SK-N-SH (cell line): ENCODE results near the gene HHATL. TPM values are rescaled to one million over a fixed set of nuclear protein-coding genes. Genes with fewer than 3 reads are reported as not detected.

Source experiments
- CTCF ChIA-PET: fragments of 300-600, 350-600 bp; formaldehyde crosslinking; extraction: SDS; loops from one replicate; lab custom pipeline; 2021; lab: Yijun Ruan, JAX
- POLR2A ChIA-PET: fragments of 350-600 bp; sonication (Branson Sonifier 250); formaldehyde crosslinking; extraction: SDS; loops from one replicate; lab custom pipeline; 2020; ENCODE audit warnings: antibody characterized with exemption, inconsistent platforms; lab: Yijun Ruan, JAX
- DNase-seq: peaks from one replicate; pipeline ENCODE4 v3.0.0; 2012
- H2AFZ ChIP-seq: fragments of 200-600 bp; sonication (generic); 2 replicates; pipeline ENCODE4 v1.8.1; 2016; ENCODE audit warnings: antibody characterized with exemption, mild to moderate bottlenecking, low read depth
- H3F3A ChIP-seq: fragments of 200-600 bp; sonication (generic); replicated peaks from 2 replicates; pipeline ENCODE3; 2016; ENCODE audit warnings: antibody characterized with exemption, mild to moderate bottlenecking; ENCODE audit not compliant: insufficient read depth
- H3K27ac ChIP-seq, 2 experiments: fragments of 200-500 bp in 1 of 2; fragments of 200-600 bp in 1 of 2; sonication (Bioruptor generic) in 1 of 2; sonication (generic), shearing (Covaris generic) in 1 of 2; 2 replicates each; pipeline versions ENCODE4 v1.5.1 to v1.6.1; 2014 to 2016; ENCODE audit warnings: low read depth in 2 of 2, inconsistent platforms in 1 of 2, low read length in 1 of 2, mild to moderate bottlenecking in 1 of 2, mixed read lengths in 1 of 2
- H3K27me3 ChIP-seq: fragments of 200-600 bp; sonication (generic), shearing (Covaris generic); 2 replicates; pipeline ENCODE4 v1.6.1; 2016; ENCODE audit warnings: mixed run types; ENCODE audit not compliant: insufficient read depth
- H3K36me3 ChIP-seq, 2 experiments: fragments of 200-500 bp in 1 of 2; fragments of 200-600 bp in 1 of 2; sonication (Bioruptor generic) in 1 of 2; sonication (generic) in 1 of 2; replicated peaks in 1 of 2; 2 replicates each; pipeline versions ENCODE3 to v1.5.1; 2014 to 2016; ENCODE audit warnings: low read length in 1 of 2, mild to moderate bottlenecking in 1 of 2; ENCODE audit not compliant: insufficient read depth in 2 of 2, control insufficient read depth in 1 of 2
- H3K4me1 ChIP-seq, 2 experiments: fragments of 200-500 bp in 1 of 2; fragments of 200-600 bp in 1 of 2; sonication (Bioruptor generic) in 1 of 2; sonication (generic), shearing (Covaris generic) in 1 of 2; 2 replicates each; pipeline versions ENCODE4 v1.5.1 to v1.6.1; 2014 to 2016; ENCODE audit warnings: low read depth in 1 of 2, low read length in 1 of 2, mixed run types in 1 of 2; ENCODE audit not compliant: insufficient read depth in 2 of 2, control insufficient read depth in 1 of 2
- H3K4me2 ChIP-seq: fragments of 200-600 bp; sonication (generic), shearing (Covaris generic); 2 replicates; pipeline ENCODE4 v1.6.1; 2017; ENCODE audit warnings: mixed run types
- H3K4me3 ChIP-seq, 2 experiments: fragments of 200-500 bp in 1 of 2; fragments of 200-600 bp in 1 of 2; sonication (Bioruptor generic) in 1 of 2; sonication (generic), shearing (Covaris generic) in 1 of 2; 2 replicates each; pipeline versions ENCODE4 v1.5.1 to v1.8.1; 2014 to 2016; ENCODE audit warnings: low read depth in 2 of 2, inconsistent platforms in 1 of 2, low read length in 1 of 2, mild to moderate bottlenecking in 1 of 2, mixed read lengths in 1 of 2, moderate library complexity in 1 of 2
- H3K79me2 ChIP-seq: fragments of 200-600 bp; sonication (generic); 2 replicates; pipeline ENCODE4 v1.8.1; 2017; ENCODE audit warnings: mild to moderate bottlenecking; ENCODE audit not compliant: insufficient read depth
- H3K9ac ChIP-seq: fragments of 200-600 bp; sonication (generic); 2 replicates; pipeline ENCODE4 v1.6.1; 2017; ENCODE audit warnings: mixed run types
- H3K9me2 ChIP-seq: fragments of 200-600 bp; sonication (generic); 2 replicates; pipeline ENCODE4 v1.6.1; 2017; ENCODE audit warnings: mixed run types
- H3K9me3 ChIP-seq: fragments of 200-600 bp; sonication (generic); 2 replicates; pipeline ENCODE4 v1.6.1; 2017; ENCODE audit warnings: mixed run types, mild to moderate bottlenecking, moderate library complexity
- H4K20me1 ChIP-seq: fragments of 200-600 bp; sonication (generic); 2 replicates; pipeline ENCODE4 v1.6.1; 2017; ENCODE audit warnings: mild to moderate bottlenecking, mixed run types; ENCODE audit not compliant: insufficient read depth
- CTCF ChIP-seq: fragments of 200-600 bp; sonication (generic); IDR thresholded peaks from 2 replicates; pipeline ENCODE4 v1.6.1; 2017; ENCODE audit warnings: antibody characterized with exemption, mild to moderate bottlenecking, moderate library complexity
- ELF1 ChIP-seq: IDR thresholded peaks from 2 replicates; pipeline ENCODE4 v1.4.0; 2012
- IRF3 ChIP-seq: fragments of 150-350 bp; IDR thresholded peaks from 2 replicates; pipeline ENCODE4 v1.6.1; 2016; ENCODE audit warnings: mild to moderate bottlenecking, low read depth, low read length
- JUND ChIP-seq: IDR thresholded peaks from 2 replicates; pipeline ENCODE4 v1.4.0; 2012
- NRF1 ChIP-seq: IDR thresholded peaks from 2 replicates; pipeline ENCODE4 v1.6.1; 2012; ENCODE audit warnings: low read depth, mild to moderate bottlenecking, low read length
- RCOR1 ChIP-seq: fragments of 150-350 bp; IDR thresholded peaks from 2 replicates; pipeline ENCODE4 v1.6.1; 2017; ENCODE audit warnings: antibody characterized with exemption, low read length
- TAF1 ChIP-seq: IDR thresholded peaks from 2 replicates; pipeline ENCODE4 v1.6.1; 2012; ENCODE audit warnings: low read depth, mild to moderate bottlenecking, low read length, moderate library complexity, borderline replicate concordance
- TEAD4 ChIP-seq: IDR thresholded peaks from 2 replicates; pipeline ENCODE4 v1.4.0; 2012; ENCODE audit warnings: mild to moderate bottlenecking, borderline replicate concordance; ENCODE audit not compliant: insufficient read depth
- USF1 ChIP-seq: IDR thresholded peaks from 2 replicates; pipeline ENCODE4 v1.4.0; 2012; ENCODE audit warnings: low read depth, borderline replicate concordance
- WGBS: methylation state at CpG from one replicate; pipeline ENCODE4 v1.1.6; 2017; ENCODE audit warnings: low lambda C conversion rate; 5-methylcytosine and 5-hydroxymethylcytosine counted together
- polyA plus RNA-seq, 3 experiments: library from polyadenylated mRNA; depleted of rRNA; stranded (reverse); fragments of >200 nt; gene quantifications; 2 replicates each; pipeline ENCODE4 v1.2.3, GENCODE V29; 2012
- TF ChIP-seq, protein P1 (sequence below): IDR thresholded peaks from 2 replicates; pipeline ENCODE4; 2012
- TF ChIP-seq, protein P2 (sequence below): IDR thresholded peaks from 2 replicates; pipeline ENCODE4 v1.4.0; 2012; ENCODE audit warnings: low read depth

Gene HHATL
- polyA plus RNA-seq, 1 of the 3 experiments (the other 2 are of a cell fraction) = not detected

- H3K9me2 ChIP-seq = no peaks in the 10 kb centered on the region
- no peaks in the 10 kb centered on the region for H3K27me3 ChIP-seq
- POLR2A ChIA-PET = no interaction called here
- CTCF ChIA-PET = interaction anchor here (0.9 kb wide), 1 partner anchor 72 kb away, joined by 3 read pairs; no protein-coding TSS in a partner anchor
- peaks cover 0 to 10% of the 10 kb centered on the region in 2 experiments; a peak in 1 of 4 replicates for H3K4me1 ChIP-seq
- H3K4me3 ChIP-seq = no peak overlapping the region
- no peak overlapping the region for H3K4me2 ChIP-seq
- no peak overlapping the region for H2AFZ ChIP-seq
- H3K79me2 ChIP-seq = no peaks in the 10 kb centered on the region
- no peaks in the 10 kb centered on the region for H3F3A ChIP-seq
- WGBS = 3% methylated on average over 1 of the region's 1 CpG
- TF ChIP-seq JUND = no peak
- TF ChIP-seq, protein P1, sequence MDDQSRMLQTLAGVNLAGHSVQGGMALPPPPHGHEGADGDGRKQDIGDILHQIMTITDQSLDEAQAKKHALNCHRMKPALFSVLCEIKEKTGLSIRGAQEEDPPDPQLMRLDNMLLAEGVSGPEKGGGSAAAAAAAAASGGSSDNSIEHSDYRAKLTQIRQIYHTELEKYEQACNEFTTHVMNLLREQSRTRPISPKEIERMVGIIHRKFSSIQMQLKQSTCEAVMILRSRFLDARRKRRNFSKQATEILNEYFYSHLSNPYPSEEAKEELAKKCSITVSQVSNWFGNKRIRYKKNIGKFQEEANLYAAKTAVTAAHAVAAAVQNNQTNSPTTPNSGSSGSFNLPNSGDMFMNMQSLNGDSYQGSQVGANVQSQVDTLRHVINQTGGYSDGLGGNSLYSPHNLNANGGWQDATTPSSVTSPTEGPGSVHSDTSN = no peak
- no peak for TF ChIP-seq USF1
- TF ChIP-seq, protein P2, sequence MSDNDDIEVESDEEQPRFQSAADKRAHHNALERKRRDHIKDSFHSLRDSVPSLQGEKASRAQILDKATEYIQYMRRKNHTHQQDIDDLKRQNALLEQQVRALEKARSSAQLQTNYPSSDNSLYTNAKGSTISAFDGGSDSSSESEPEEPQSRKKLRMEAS = no peak
- TF ChIP-seq NRF1 = no peak
- H4K20me1 ChIP-seq = no peaks in the 10 kb centered on the region
- DNase-seq = no peak
- no peaks in the 10 kb centered on the region for H3K9me3 ChIP-seq
- H3K36me3 ChIP-seq = no peaks in the 10 kb centered on the region
- H3K27ac ChIP-seq = no peak overlapping the region
- H3K9ac ChIP-seq = no peak overlapping the region
These were observed 30.1 kb downstream of the HHATL start for GRCh38 chr3:42672515-42672914.

DNA sequence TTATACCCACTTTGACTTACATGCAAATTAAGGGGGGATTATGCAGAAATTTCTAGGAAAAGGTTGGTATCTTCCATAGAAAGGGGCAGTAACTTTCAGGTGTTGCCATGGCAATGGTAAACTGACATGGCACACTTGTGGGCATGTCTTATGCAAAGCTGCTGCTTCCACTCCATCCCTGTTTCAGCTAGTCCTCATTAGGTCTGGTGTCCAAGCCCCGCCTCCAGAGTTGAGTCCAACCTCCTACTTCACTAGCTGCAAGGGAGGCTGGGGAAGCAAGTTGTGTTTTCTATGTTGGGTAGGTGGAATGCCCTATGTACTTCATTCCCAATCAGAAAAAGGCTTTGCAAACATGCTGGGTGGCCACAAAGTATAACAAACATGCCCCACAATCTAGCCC, 31.9 kb downstream of the HHATL start:
- Histone ChIP-seq H3K4me3 (no peak overlapping the region), H3F3A (no peaks in the 10 kb centered on the region), H3K27me3 (no peaks in the 10 kb centered on the region), H3K4me1 (peaks cover 0 to 14% of the 10 kb centered on the region in 2 experiments; a peak in 1 of 4 replicates), H4K20me1 (no peaks in the 10 kb centered on the region), H2AFZ (no peak overlapping the region), H3K9me3 (no peaks in the 10 kb centered on the region), H3K36me3 (no peaks in the 10 kb centered on the region), H3K9ac (no peak overlapping the region), H3K4me2 (no peak overlapping the region), H3K9me2 (no peaks in the 10 kb centered on the region), H3K79me2 (no peaks in the 10 kb centered on the region), H3K27ac (no peak overlapping the region)
- POLR2A ChIA-PET = no interaction called here
- DNase-seq = no peak
- CTCF ChIA-PET = interaction anchor here (1.2 kb wide), 1 partner anchor 12 kb away, joined by 4 read pairs; no protein-coding TSS in a partner anchor
- WGBS = 30% methylated on average over 1 of the region's 1 CpG
- TF ChIP-seq RCOR1 = no peak
- no peak for TF ChIP-seq TAF1
- TF ChIP-seq ELF1 = no peak

GRCh38 chr3:42670051-42670576, 32.5 kb downstream of the HHATL start:
- H2AFZ ChIP-seq = no peak overlapping the region
- TF ChIP-seq JUND = no peak
- TF ChIP-seq IRF3 = no peak
- TF ChIP-seq CTCF = no peak
- no peak for TF ChIP-seq TEAD4
- no peaks in the 10 kb centered on the region for H3K9me3 ChIP-seq
- H3K27me3 ChIP-seq = no peaks in the 10 kb centered on the region
- H3K9ac ChIP-seq = no peak overlapping the region
- H3K4me3 ChIP-seq = no peak overlapping the region
- no peaks in the 10 kb centered on the region for H3K79me2 ChIP-seq
- no peak for DNase-seq
- H4K20me1 ChIP-seq = no peaks in the 10 kb centered on the region
- ChIA-PET POLR2A (no interaction called here), CTCF (interaction anchor here (1.2 kb wide), 1 partner anchor 11 kb away, joined by 4 read pairs; no protein-coding TSS in a partner anchor)
- H3K9me2 ChIP-seq = no peaks in the 10 kb centered on the region
- H3K27ac ChIP-seq = no peak overlapping the region
- no peak overlapping the region for H3K4me2 ChIP-seq
- WGBS = 61% methylated on average over 5 of the region's 7 CpGs
- no peaks in the 10 kb centered on the region for H3K36me3 ChIP-seq
- H3K4me1 ChIP-seq = peaks cover 0 to 14% of the 10 kb centered on the region in 2 experiments; a peak in 1 of 4 replicates
- H3F3A ChIP-seq = no peaks in the 10 kb centered on the region
